Coronary artery (tissue), 2 donors: ENCODE data around the gene SRPX.
A peak's percentile ranks its signal among the peaks of the same experiment; 100 is the strongest.

Source experiments
- DNase-seq: peaks from one replicate; pipeline ENCODE4 v3.0.0-alpha.2; 2017; ENCODE audit warnings: low spot score
- H3K27ac ChIP-seq, 2 donors: fragments of 200-600 bp; sonication (generic); one replicate each; pipeline ENCODE4 v1.5.1; 2016 to 2019
- H3K4me3 ChIP-seq: fragments of 200-600 bp; sonication (generic); 2 replicates; pipeline ENCODE4 v1.5.1; 2016; ENCODE audit warnings: mild to moderate bottlenecking, moderate library complexity
- TF ChIP-seq, protein P1 (sequence below): fragments of 200-600 bp; sonication (generic); IDR thresholded peaks from one replicate; pipeline ENCODE4 v1.5.1; 2019; ENCODE audit warnings: antibody characterized with exemption

The SRPX gene

DNA sequence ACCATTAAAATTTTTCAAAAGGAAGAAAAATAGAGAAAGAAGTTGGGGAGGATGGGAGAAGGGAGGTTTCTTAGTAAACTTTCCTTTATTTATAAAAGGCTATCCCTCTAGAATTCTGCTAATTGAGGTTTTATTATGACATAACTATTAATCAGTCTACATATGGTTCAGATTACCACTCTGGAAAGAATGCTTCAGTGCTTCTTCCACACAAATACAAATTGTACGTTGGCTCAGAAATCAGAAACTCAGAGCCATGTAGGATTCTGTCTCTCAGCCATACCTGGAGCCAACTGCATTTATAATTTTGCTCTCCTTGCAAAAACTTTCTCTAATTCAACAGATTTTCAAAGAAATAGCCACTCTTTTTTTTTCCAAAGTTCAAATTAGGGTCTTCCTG, 37.1 kb downstream of the SRPX start:
- Histone ChIP-seq H3K4me3 (no peak overlapping the region), H3K27ac (no peak overlapping the region)
- TF ChIP-seq, protein P1, sequence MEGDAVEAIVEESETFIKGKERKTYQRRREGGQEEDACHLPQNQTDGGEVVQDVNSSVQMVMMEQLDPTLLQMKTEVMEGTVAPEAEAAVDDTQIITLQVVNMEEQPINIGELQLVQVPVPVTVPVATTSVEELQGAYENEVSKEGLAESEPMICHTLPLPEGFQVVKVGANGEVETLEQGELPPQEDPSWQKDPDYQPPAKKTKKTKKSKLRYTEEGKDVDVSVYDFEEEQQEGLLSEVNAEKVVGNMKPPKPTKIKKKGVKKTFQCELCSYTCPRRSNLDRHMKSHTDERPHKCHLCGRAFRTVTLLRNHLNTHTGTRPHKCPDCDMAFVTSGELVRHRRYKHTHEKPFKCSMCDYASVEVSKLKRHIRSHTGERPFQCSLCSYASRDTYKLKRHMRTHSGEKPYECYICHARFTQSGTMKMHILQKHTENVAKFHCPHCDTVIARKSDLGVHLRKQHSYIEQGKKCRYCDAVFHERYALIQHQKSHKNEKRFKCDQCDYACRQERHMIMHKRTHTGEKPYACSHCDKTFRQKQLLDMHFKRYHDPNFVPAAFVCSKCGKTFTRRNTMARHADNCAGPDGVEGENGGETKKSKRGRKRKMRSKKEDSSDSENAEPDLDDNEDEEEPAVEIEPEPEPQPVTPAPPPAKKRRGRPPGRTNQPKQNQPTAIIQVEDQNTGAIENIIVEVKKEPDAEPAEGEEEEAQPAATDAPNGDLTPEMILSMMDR, result no peak
- no peak for DNase-seq

DNA sequence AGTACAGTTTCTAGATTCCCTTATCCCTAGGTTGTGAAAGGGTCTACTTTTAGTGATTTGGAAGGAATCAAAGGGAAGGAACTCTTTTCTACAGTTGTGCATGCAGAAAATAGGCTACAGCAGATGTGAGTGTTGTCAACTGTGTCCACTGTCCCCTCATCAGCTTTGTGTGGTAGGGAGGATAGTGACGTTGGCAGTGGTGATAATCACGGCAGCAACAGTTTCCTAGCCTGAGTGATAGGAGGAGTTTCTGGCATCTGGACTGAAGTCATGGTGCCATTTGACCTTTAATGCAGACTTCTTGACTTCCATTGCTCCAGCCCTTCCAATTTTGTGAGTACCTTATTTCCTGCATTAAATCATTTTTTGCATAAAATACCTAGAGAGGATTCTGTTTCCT, 39.3 kb downstream of the SRPX start:
- DNase-seq, result no peak
- Histone ChIP-seq H3K27ac (no peak overlapping the region), H3K4me3 (no peak overlapping the region)
- TF ChIP-seq, protein P1, result no peak

DNA sequence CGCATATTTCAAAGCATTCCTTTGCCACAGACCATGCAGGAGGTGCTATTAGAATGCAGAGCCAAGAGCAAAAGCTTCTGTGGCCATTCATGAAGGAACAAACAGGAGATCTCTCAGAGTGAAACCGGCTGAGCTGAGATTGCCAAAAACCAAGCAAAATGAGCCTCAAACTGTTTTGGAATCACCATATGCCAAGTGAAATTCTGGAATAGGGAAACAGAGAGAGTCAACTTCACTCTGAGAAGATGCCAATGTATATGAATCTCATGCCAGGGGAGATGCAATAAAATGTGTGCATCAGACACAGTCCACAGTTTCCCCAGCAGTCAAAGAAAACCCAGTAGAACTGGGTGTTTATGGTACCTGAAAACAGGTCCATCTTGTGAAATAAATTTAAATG, 42.3 kb downstream of the SRPX start:
- Histone ChIP-seq H3K27ac (no peak overlapping the region), H3K4me3 (no peak overlapping the region)
- no peak for DNase-seq
- TF ChIP-seq, protein P1, result no peak

DNA sequence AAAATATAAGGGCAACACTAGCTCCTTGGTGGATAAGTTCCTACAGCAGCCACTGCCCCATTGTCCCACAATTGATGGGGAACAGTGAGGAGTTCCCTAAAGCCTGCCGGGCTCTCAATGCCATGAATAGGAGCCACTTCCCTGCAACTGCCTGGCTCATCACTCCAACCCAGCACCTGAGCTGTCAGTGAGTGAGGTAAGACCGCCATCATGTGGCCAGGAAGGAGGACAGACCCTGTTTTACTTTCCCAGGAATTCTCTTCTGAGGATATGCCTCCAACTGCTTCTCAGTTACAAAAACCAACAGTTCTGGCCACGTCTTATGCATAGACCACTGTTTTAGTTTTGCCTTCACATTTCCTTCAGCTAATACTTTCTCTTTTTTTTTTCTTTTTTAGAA, 45.5 kb downstream of the SRPX start:
- Histone ChIP-seq H3K4me3 (no peak overlapping the region), H3K27ac (no peak overlapping the region)
- TF ChIP-seq, protein P1, result no peak
- no peak for DNase-seq

DNA sequence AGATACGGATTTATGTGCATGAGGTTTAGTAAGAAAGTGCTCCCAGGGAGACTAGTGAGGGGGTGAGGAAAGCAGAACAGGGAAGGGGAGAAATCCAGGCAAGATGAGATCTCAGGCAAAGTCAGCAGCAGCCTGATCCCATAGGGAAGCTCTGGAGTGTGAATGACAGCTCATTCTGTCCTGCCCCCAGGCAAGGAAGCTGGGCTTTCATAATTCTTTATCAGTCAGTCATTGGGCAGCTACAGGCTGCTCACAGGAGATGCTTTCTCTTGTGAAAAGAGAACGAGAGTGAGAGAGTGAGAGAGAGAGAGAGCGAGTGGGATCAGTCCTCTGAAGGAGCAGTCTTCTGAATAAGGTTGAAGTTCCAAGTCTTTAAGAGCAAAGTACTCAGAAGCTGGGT, 48.1 kb downstream of the SRPX start:
- no peak overlapping the region for H3K4me3 ChIP-seq
- DNase-seq, result no peak
- H3K27ac ChIP-seq, result no peak overlapping the region
- TF ChIP-seq, protein P1, result no peak

DNA sequence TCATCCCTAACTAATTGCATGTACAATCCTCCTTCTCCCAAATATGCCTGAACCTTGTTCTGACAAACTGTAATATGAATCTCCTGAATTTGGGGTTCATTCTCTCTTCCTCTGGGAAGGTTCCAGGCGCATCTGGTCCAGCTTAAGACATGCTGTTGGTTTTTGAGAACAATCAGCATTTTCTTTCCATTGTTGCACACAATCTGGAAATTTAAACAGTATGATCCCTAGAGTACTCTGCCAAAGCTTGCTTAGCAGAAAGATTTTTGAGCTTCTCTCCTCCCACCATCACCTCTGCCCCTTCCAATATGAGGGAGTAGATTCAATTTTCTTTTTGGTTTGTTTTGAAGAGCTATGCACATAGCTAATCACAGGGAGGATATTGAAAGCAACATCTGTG, 50.1 kb downstream of the SRPX start:
- Histone ChIP-seq H3K27ac (no peak overlapping the region), H3K4me3 (no peak overlapping the region)
- DNase-seq, result no peak
- TF ChIP-seq, protein P1, result no peak

DNA sequence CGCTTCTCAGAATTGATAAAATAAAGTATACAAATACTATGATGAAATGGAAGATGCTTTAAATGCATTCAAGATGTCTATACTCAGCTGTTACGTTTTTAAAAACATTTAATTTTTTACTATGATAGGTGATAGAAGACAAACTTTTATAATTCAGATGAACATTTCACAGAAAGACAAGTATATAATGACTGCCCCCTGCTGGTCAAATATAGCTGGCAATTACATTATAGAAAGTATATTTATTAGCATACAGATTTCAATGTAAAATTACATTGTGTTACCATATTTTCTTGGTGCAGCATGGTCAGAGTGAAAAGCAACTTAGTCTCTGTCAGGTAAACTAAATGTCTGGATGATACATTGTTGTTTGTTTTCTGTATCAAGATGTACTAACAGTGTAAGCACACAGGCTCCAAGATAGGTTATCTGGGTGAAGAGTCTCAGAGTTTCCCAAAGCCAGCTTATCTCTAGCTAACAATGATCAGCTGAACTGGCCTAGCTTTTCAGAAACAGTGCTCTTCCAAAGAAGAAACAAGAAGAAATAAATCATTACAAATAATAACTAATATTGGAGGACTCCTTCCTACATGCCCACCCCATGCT, 54.1 kb downstream of the SRPX start:
- TF ChIP-seq, protein P1, result peak; percentile 40
- Histone ChIP-seq H3K27ac (no peak overlapping the region), H3K4me3 (no peak overlapping the region)
- DNase-seq, result no peak
